ENCODE data around the gene TMEM141.

- TF ChIP-seq POLR2A (IDR thresholded peaks at IDR 0.05) (no peak), CTCF (IDR thresholded peaks at IDR 0.05) (no peak)
Measured at GRCh38 chr9:136793086-136793946, 2.2 kb downstream of the TMEM141 start.

Measured in heart left ventricle (tissue), 13 donors.